Measurements from ENCODE around the gene CEP350.

Gene CEP350

GRCh38 chr1:180080439-180080838 is 125.8 kb downstream of the CEP350 start:
- H3K27ac ChIP-seq (ENCODE audit: low read length), result no peak overlapping the region
- H3K9ac ChIP-seq (ENCODE audit: low read length), result no peak overlapping the region
- no peaks in the 10 kb centered on the region for H3K4me1 ChIP-seq (ENCODE audit: control insufficient read depth, low read depth, low read length)
- H3K9me3 ChIP-seq (ENCODE audit: control insufficient read depth, low read depth, low read length), result no peaks in the 10 kb centered on the region
- no peaks in the 10 kb centered on the region for H3K27me3 ChIP-seq (ENCODE audit: control insufficient read depth, insufficient read depth, low read length)
- peaks cover 36% of the 10 kb centered on the region for H3K36me3 ChIP-seq (ENCODE audit: control insufficient read depth, low read depth, low read length)
- no peak overlapping the region for H3K4me3 ChIP-seq (ENCODE audit: low read length)

DNA sequence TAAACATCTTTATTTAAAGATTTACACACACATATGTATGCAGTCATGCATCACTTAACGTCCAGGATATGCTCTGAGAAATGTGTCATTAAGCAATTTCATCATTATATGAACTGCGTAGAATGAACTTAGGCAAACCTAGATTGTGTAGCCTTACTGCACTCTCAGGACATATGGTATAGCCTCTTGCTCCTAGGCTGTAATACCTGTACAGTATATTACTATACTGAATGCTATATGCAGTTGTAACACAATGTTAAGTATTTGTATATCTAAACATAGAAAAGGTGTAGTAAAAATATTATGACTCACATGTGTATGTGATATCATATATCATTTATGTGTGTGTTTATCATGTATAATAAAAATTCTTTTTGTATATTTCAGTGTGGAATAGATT is 126.9 kb downstream of the CEP350 start:
- H3K4me1 ChIP-seq (ENCODE audit: control insufficient read depth, low read depth, low read length), result no peaks in the 10 kb centered on the region
- peaks cover 33% of the 10 kb centered on the region for H3K36me3 ChIP-seq (ENCODE audit: control insufficient read depth, low read depth, low read length)
- H3K9ac ChIP-seq (ENCODE audit: low read length), result no peak overlapping the region
- H3K27me3 ChIP-seq (ENCODE audit: control insufficient read depth, insufficient read depth, low read length), result no peaks in the 10 kb centered on the region
- no peaks in the 10 kb centered on the region for H3K9me3 ChIP-seq (ENCODE audit: control insufficient read depth, low read depth, low read length)
- no peak overlapping the region for H3K4me3 ChIP-seq (ENCODE audit: low read length)
- H3K27ac ChIP-seq (ENCODE audit: low read length), result no peak overlapping the region

- H3K27me3 ChIP-seq (ENCODE audit: control insufficient read depth, insufficient read depth, low read length), result no peaks in the 10 kb centered on the region
- no peak overlapping the region for H3K9ac ChIP-seq (ENCODE audit: low read length)
- no peak overlapping the region for H3K27ac ChIP-seq (ENCODE audit: low read length)
- H3K4me3 ChIP-seq (ENCODE audit: low read length), result no peak overlapping the region
- no peaks in the 10 kb centered on the region for H3K4me1 ChIP-seq (ENCODE audit: control insufficient read depth, low read depth, low read length)
- H3K36me3 ChIP-seq (ENCODE audit: control insufficient read depth, low read depth, low read length), result peaks cover 24% of the 10 kb centered on the region
- H3K9me3 ChIP-seq (ENCODE audit: control insufficient read depth, low read depth, low read length), result no peaks in the 10 kb centered on the region
Observed at GRCh38 chr1:180083164-180083563, 128.6 kb downstream of the CEP350 start.

DNA sequence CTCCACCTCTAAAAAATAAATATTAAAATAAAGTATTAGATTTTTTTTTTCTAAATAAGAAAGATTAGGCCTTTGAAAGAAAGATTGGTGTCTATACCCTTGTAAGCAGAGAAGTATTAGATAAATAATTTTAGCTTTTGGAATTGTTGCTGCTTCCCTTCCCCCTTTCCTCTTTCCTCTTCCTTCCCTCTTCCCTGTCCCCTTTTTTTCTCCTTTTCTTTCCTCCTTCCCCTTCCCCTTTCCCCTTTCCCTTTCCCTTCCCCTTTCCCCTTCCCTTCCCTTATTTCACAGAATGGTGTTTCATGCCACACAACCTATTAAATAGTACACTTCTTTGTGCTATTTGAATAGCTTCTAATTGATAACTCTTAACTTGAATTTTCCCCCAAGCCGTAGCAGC is 130.3 kb downstream of the CEP350 start:
- Histone ChIP-seq H3K27me3 (ENCODE audit: control insufficient read depth, insufficient read depth, low read length) (no peaks in the 10 kb centered on the region), H3K4me1 (ENCODE audit: control insufficient read depth, low read depth, low read length) (no peaks in the 10 kb centered on the region), H3K9ac (ENCODE audit: low read length) (no peak overlapping the region), H3K4me3 (ENCODE audit: low read length) (no peak overlapping the region), H3K27ac (ENCODE audit: low read length) (no peak overlapping the region), H3K9me3 (ENCODE audit: control insufficient read depth, low read depth, low read length) (no peaks in the 10 kb centered on the region), H3K36me3 (ENCODE audit: control insufficient read depth, low read depth, low read length) (peaks cover 17% of the 10 kb centered on the region)

DNA sequence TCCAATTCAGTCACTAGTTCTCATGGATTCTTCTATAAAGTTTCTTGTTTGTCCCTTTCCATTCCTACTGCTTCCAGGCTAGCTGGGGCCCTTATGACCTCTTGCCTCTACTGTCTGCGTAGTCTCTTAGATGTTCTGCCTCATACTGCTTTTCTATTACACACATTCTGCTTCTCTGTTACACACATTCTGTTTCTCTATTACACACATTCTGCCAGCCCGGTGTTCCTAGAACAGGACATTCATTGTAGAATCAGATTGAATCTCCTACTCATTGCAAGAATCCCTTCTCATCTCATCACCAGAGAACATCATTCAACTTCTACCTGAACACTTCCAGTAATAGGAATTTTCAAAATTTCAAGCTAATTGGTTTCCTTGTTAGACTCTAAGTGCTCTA is 130.7 kb downstream of the CEP350 start:
- no peak overlapping the region for H3K27ac ChIP-seq (ENCODE audit: low read length)
- no peaks in the 10 kb centered on the region for H3K27me3 ChIP-seq (ENCODE audit: control insufficient read depth, insufficient read depth, low read length)
- no peaks in the 10 kb centered on the region for H3K9me3 ChIP-seq (ENCODE audit: control insufficient read depth, low read depth, low read length)
- peaks cover 17% of the 10 kb centered on the region for H3K36me3 ChIP-seq (ENCODE audit: control insufficient read depth, low read depth, low read length)
- H3K4me1 ChIP-seq (ENCODE audit: control insufficient read depth, low read depth, low read length), result no peaks in the 10 kb centered on the region
- no peak overlapping the region for H3K4me3 ChIP-seq (ENCODE audit: low read length)
- H3K9ac ChIP-seq (ENCODE audit: low read length), result no peak overlapping the region

DNA sequence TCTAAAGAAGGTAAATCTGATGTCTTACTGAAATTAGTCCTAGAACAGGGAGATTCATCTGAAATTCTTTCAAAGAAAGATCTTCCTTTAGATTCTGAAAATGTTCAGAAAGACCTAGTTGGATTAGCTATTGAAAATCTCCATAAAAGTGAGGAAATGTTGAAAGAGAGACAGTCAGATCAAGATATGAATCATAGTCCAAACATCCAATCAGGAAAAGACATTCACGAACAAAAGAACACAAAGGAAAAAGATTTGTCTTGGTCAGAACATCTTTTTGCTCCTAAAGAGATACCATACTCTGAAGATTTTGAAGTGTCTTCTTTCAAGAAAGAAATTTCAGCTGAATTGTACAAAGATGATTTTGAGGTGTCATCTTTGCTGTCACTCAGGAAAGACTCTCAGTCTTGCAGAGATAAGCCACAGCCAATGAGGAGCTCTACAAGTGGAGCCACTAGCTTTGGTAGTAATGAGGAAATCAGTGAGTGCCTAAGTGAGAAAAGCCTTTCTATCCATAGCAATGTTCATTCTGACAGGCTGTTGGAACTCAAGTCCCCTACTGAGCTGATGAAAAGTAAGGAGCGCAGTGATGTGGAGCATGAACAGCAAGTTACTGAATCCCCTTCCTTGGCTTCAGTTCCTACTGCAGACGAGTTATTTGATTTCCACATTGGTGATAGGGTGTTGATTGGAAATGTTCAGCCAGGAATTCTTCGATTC is 138.5 kb downstream of the CEP350 start:
- Histone ChIP-seq H3K9ac (ENCODE audit: low read length) (no peak overlapping the region), H3K27me3 (ENCODE audit: control insufficient read depth, insufficient read depth, low read length) (no peaks in the 10 kb centered on the region), H3K4me3 (ENCODE audit: low read length) (no peak overlapping the region), H3K4me1 (ENCODE audit: control insufficient read depth, low read depth, low read length) (no peaks in the 10 kb centered on the region), H3K9me3 (ENCODE audit: control insufficient read depth, low read depth, low read length) (no peaks in the 10 kb centered on the region), H3K27ac (ENCODE audit: low read length) (no peak overlapping the region), H3K36me3 (ENCODE audit: control insufficient read depth, low read depth, low read length) (peaks cover 61% of the 10 kb centered on the region)

DNA sequence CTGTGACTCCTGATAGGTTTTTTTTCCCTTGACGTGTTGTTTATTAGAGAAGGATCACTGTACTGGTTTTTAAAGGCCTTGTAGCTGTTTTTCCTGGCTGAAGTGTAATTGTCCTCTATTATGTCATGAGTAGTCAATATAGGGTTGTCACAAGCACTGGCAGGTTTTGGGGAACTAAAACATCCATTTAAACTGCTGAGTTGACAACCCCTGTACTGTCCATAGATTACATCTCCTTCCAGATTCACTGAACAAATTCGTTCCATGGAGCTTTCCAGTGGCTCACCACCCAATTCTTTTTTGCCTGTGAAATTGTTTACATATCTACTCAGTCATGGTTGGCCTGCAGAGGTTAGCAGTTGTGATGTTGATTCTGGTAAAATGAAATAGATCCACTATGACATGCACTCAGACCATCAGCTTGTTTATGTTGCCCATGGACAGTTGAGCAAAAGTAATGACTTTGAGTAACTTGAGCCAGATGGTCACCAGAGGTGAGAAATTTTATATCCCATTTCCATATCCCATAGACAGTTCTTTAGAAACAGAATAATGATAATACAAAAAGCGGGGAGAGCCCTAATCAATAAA is 140.2 kb downstream of the CEP350 start:
- H3K36me3 ChIP-seq (ENCODE audit: control insufficient read depth, low read depth, low read length), result peaks cover 66% of the 10 kb centered on the region

GRCh38 chr1:180096584-180097325 is 142.1 kb downstream of the CEP350 start:
- no peak overlapping the region for H3K9ac ChIP-seq (ENCODE audit: low read length)
- no peak overlapping the region for H3K27ac ChIP-seq (ENCODE audit: low read length)
- no peak overlapping the region for H3K4me3 ChIP-seq (ENCODE audit: low read length)
- H3K4me1 ChIP-seq (ENCODE audit: control insufficient read depth, low read depth, low read length), result no peaks in the 10 kb centered on the region
- peaks cover 64% of the 10 kb centered on the region for H3K36me3 ChIP-seq (ENCODE audit: control insufficient read depth, low read depth, low read length)
- H3K27me3 ChIP-seq (ENCODE audit: control insufficient read depth, insufficient read depth, low read length), result no peaks in the 10 kb centered on the region
- H3K9me3 ChIP-seq (ENCODE audit: control insufficient read depth, low read depth, low read length), result no peaks in the 10 kb centered on the region

More for the DNA sequence above, 140.2 kb downstream of the CEP350 start:
- Histone ChIP-seq H3K27me3 (ENCODE audit: control insufficient read depth, insufficient read depth, low read length) (no peaks in the 10 kb centered on the region), H3K9me3 (ENCODE audit: control insufficient read depth, low read depth, low read length) (no peaks in the 10 kb centered on the region), H3K4me3 (ENCODE audit: low read length) (no peak overlapping the region), H3K4me1 (ENCODE audit: control insufficient read depth, low read depth, low read length) (no peaks in the 10 kb centered on the region), H3K27ac (ENCODE audit: low read length) (no peak overlapping the region), H3K9ac (ENCODE audit: low read length) (no peak overlapping the region)

DNA sequence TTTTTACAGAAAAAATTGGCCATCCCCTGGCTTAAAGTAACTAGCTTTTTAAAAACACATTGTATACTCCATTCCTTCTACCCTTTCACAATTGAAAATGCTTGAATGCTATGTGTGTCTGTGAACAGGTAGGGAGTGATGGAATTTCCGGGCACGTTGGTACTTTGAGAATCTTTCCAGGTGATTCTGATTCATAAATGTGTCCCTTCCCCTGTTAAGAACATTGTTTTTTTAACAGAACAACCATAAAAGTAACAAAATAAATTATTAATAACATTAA is 142.7 kb downstream of the CEP350 start:
- peaks cover 61% of the 10 kb centered on the region for H3K36me3 ChIP-seq (ENCODE audit: control insufficient read depth, low read depth, low read length)
- no peak overlapping the region for H3K9ac ChIP-seq (ENCODE audit: low read length)
- H3K27me3 ChIP-seq (ENCODE audit: control insufficient read depth, insufficient read depth, low read length), result no peaks in the 10 kb centered on the region
- no peaks in the 10 kb centered on the region for H3K4me1 ChIP-seq (ENCODE audit: control insufficient read depth, low read depth, low read length)
- no peak overlapping the region for H3K27ac ChIP-seq (ENCODE audit: low read length)
- no peak overlapping the region for H3K4me3 ChIP-seq (ENCODE audit: low read length)
- H3K9me3 ChIP-seq (ENCODE audit: control insufficient read depth, low read depth, low read length), result no peaks in the 10 kb centered on the region

- no peaks in the 10 kb centered on the region for H3K9me3 ChIP-seq (ENCODE audit: control insufficient read depth, low read depth, low read length)
- H3K27ac ChIP-seq (ENCODE audit: low read length), result no peak overlapping the region
- H3K9ac ChIP-seq (ENCODE audit: low read length), result no peak overlapping the region
- H3K36me3 ChIP-seq (ENCODE audit: control insufficient read depth, low read depth, low read length), result peaks cover 24% of the 10 kb centered on the region
- no peaks in the 10 kb centered on the region for H3K4me1 ChIP-seq (ENCODE audit: control insufficient read depth, low read depth, low read length)
- no peak overlapping the region for H3K4me3 ChIP-seq (ENCODE audit: low read length)
- no peaks in the 10 kb centered on the region for H3K27me3 ChIP-seq (ENCODE audit: control insufficient read depth, insufficient read depth, low read length)
Observed at GRCh38 chr1:180101411-180101810, 146.8 kb downstream of the CEP350 start.

DNA sequence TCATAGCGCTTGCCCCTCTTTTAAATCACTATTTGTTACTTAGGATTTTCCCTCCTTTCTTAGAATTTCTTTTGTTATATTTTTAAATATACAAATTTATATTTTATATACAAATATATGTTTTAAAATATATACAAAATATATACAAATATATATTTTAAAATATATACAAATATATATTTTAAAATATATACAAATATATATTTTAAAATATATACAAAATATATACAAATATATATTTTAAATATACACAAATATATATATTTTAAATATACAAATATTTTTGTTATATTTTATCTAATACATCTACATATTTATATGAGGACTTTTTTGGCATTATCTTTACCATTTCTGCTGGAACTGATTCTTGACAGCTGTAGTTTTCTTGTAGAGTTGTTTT is 149.2 kb downstream of the CEP350 start:
- H3K36me3 ChIP-seq (ENCODE audit: control insufficient read depth, low read depth, low read length), result peaks cover 13% of the 10 kb centered on the region
- no peaks in the 10 kb centered on the region for H3K4me1 ChIP-seq (ENCODE audit: control insufficient read depth, low read depth, low read length)

DNA sequence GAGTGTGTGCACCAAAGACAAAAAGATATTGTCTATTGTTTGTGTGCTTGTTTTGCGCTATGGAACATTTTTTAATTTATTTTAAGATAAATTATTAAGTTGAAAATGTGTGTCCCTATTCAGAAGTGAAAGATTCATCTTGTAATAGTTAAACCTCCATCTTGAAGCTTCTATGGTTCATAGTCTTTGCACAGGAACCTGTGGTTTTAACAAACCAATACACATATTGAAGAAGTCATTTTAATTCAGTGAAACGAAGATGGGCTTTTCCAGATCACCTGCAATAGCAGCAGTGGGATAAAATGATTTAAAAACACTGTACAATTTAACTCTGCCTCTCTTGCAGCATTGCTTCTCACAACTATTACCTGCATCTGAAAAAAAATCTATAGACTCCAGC is 157.5 kb downstream of the CEP350 start:
- H3K27ac ChIP-seq (ENCODE audit: low read length), result no peak overlapping the region
- H3K4me3 ChIP-seq (ENCODE audit: low read length), result no peak overlapping the region
- H3K36me3 ChIP-seq (ENCODE audit: control insufficient read depth, low read depth, low read length), result peaks cover 16% of the 10 kb centered on the region
- no peaks in the 10 kb centered on the region for H3K9me3 ChIP-seq (ENCODE audit: control insufficient read depth, low read depth, low read length)
- no peaks in the 10 kb centered on the region for H3K4me1 ChIP-seq (ENCODE audit: control insufficient read depth, low read depth, low read length)
- H3K9ac ChIP-seq (ENCODE audit: low read length), result no peak overlapping the region
- no peaks in the 10 kb centered on the region for H3K27me3 ChIP-seq (ENCODE audit: control insufficient read depth, insufficient read depth, low read length)

More for the DNA sequence above, 149.2 kb downstream of the CEP350 start:
- H3K9ac ChIP-seq (ENCODE audit: low read length), result no peak overlapping the region
- H3K27ac ChIP-seq (ENCODE audit: low read length), result no peak overlapping the region
- no peak overlapping the region for H3K4me3 ChIP-seq (ENCODE audit: low read length)
- no peaks in the 10 kb centered on the region for H3K9me3 ChIP-seq (ENCODE audit: control insufficient read depth, low read depth, low read length)
- no peaks in the 10 kb centered on the region for H3K27me3 ChIP-seq (ENCODE audit: control insufficient read depth, insufficient read depth, low read length)
